GM23248 (cell line): Measurements from ENCODE around the gene KAZN. TPM values are rescaled to one million over a fixed set of nuclear protein-coding genes. Genes with fewer than 3 reads are reported as not detected.

Source experiments
- DNase-seq: peaks from one replicate; pipeline ENCODE4 v3.0.0-alpha.2; 2015
- H2AFZ ChIP-seq: fragments of 200-600 bp; sonication (generic); 2 replicates; pipeline ENCODE4 v1.6.1; 2016; ENCODE audit warnings: antibody characterized with exemption
- H3F3A ChIP-seq: fragments of 200-600 bp; sonication (generic); 2 replicates; pipeline ENCODE4 v1.6.1; 2016; ENCODE audit warnings: mild to moderate bottlenecking, antibody characterized with exemption, mixed run types; ENCODE audit not compliant: insufficient read depth
- H3K27ac ChIP-seq: fragments of 200-600 bp; sonication (generic); 2 replicates; pipeline ENCODE4 v1.5.1; 2016; ENCODE audit warnings: mild to moderate bottlenecking
- H3K27me3 ChIP-seq: fragments of 200-600 bp; sonication (generic); replicated peaks from 2 replicates; pipeline ENCODE4 v1.6.1; 2016; ENCODE audit warnings: mild to moderate bottlenecking; ENCODE audit not compliant: insufficient read depth
- H3K36me3 ChIP-seq: fragments of 200-600 bp; sonication (generic); 2 replicates; pipeline ENCODE4 v1.6.1; 2016; ENCODE audit warnings: low read depth, mild to moderate bottlenecking
- H3K4me1 ChIP-seq: fragments of 200-600 bp; sonication (generic); 2 replicates; pipeline ENCODE4 v1.6.1; 2016; ENCODE audit warnings: mild to moderate bottlenecking; ENCODE audit not compliant: insufficient read depth
- H3K4me2 ChIP-seq: fragments of 200-600 bp; sonication (generic); one replicate; pipeline ENCODE4 v1.6.1; 2016; ENCODE audit warnings: mild to moderate bottlenecking; ENCODE audit not compliant: unreplicated experiment
- H3K4me3 ChIP-seq: fragments of 200-600 bp; sonication (generic); 2 replicates; pipeline ENCODE4 v1.5.1; 2016; ENCODE audit warnings: mild to moderate bottlenecking
- H3K79me2 ChIP-seq: fragments of 200-600 bp; sonication (generic); 2 replicates; pipeline ENCODE4 v1.6.1; 2016; ENCODE audit warnings: mild to moderate bottlenecking; ENCODE audit not compliant: insufficient read depth
- H3K9ac ChIP-seq: fragments of 200-600 bp; sonication (generic); 2 replicates; pipeline ENCODE4 v1.6.1; 2016; ENCODE audit warnings: mild to moderate bottlenecking
- H3K9me2 ChIP-seq: fragments of 200-600 bp; sonication (generic); 2 replicates; pipeline ENCODE4 v1.6.1; 2016; ENCODE audit warnings: mixed run types, mild to moderate bottlenecking, moderate library complexity; ENCODE audit not compliant: insufficient read depth
- H3K9me3 ChIP-seq: fragments of 200-600 bp; sonication (generic); one replicate; pipeline ENCODE4 v1.6.1; 2017; ENCODE audit warnings: low read depth
- H4K20me1 ChIP-seq: fragments of 200-600 bp; sonication (generic); 2 replicates; pipeline ENCODE4 v1.6.0; 2016; ENCODE audit not compliant: insufficient read depth
- EZH2 ChIP-seq: fragments of 200-600 bp; sonication (generic); IDR thresholded peaks from 2 replicates; pipeline ENCODE4 v1.6.1; 2018; ENCODE audit warnings: antibody characterized with exemption, mild to moderate bottlenecking; ENCODE audit not compliant: insufficient read depth, poor library complexity, severe bottlenecking
- EZH2phosphoT487 ChIP-seq: fragments of 200-600 bp; sonication (generic); IDR thresholded peaks from 2 replicates; pipeline ENCODE4 v1.6.1; 2018; ENCODE audit warnings: antibody characterized with exemption, moderate library complexity, mild to moderate bottlenecking, low read depth; ENCODE audit not compliant: insufficient read depth
- WGBS, 2 experiments: methylation state at CpG; one replicate each; pipeline ENCODE4 v1.1.6; 2015 to 2017; ENCODE audit warnings: low lambda C conversion rate in 2 of 2, low coverage in 1 of 2; ENCODE audit errors: missing lambda C conversion rate in 2 of 2; 5-methylcytosine and 5-hydroxymethylcytosine counted together
- in situ Hi-C: fragments of 300-500 bp; cut with MboI; formaldehyde crosslinking; loops from 2 replicates; pipeline ENCODE4 v1.15.0; 2020
- polyA plus RNA-seq: library from polyadenylated mRNA; unstranded; fragments of >200 nt; fragmentation: Nextera tagmentation; extraction: Ambion mirVana; gene quantifications from 2 replicates; pipeline ENCODE4 v1.2.1, GENCODE V29; 2016
- total RNA-seq: library from RNA; depleted of rRNA; stranded (reverse); fragments of >200 nt; shearing (Covaris generic); gene quantifications from 2 replicates; pipeline ENCODE4 v1.2.3, GENCODE V29; 2014

The KAZN gene
- total and polyA plus RNA-seq, 2 experiments from 2014 or later: 4.9 to 7.2 TPM

DNA sequence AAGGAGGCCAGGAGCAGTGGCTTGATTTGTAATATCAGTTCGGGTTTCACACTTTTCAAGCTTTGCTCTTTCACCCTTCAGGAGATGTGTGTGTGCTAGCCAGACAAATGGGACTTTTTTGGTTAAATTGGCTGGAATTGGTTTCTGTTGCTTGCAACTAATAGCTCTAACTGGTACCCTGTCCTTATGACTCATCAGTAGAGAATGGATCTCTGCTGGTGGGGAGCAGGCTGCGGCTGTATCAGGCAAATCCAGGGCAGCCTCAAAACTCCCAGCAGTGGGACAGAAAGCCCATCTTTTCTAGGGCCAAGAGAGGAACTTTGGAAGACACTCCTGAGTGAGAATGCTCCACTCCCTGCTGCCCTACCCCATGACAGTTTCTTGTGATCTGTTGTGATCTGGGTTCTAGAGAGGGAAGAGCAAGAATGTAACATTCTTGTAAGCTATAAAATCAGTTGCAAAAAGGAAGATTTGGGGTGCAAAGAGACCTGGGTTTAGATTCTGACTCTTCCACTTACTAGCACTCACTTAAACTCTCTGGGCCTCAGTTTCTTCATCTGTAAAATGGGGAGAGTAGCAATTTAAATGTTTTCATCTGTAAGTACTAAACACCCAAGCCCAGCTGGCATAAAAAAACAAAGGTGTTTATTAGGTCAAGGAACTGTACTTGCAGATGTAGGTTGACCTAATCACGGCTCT lies 298.0 kb downstream of the KAZN start:
- TF ChIP-seq EZH2: no peak
- H3K9ac ChIP-seq: no peak overlapping the region
- no peak overlapping the region for H3K4me2 ChIP-seq
- no peaks in the 10 kb centered on the region for H3K4me1 ChIP-seq
- no peaks in the 10 kb centered on the region for H3K36me3 ChIP-seq
- peak; percentile 17 for DNase-seq
- no peaks in the 10 kb centered on the region for H3K9me2 ChIP-seq
- no peak overlapping the region for H3K27ac ChIP-seq
- H3K27me3 ChIP-seq: no peaks in the 10 kb centered on the region
- H3K9me3 ChIP-seq: no peaks in the 10 kb centered on the region
- H2AFZ ChIP-seq: no peak overlapping the region
- 78 to 86% methylated on average over 3 of the region's 3 CpGs for WGBS, 2 experiments
- no peaks in the 10 kb centered on the region for H3K79me2 ChIP-seq
- H4K20me1 ChIP-seq: no peaks in the 10 kb centered on the region
- in situ Hi-C loops: no loop called here
- H3F3A ChIP-seq: no peaks in the 10 kb centered on the region
- no peak overlapping the region for H3K4me3 ChIP-seq

DNA sequence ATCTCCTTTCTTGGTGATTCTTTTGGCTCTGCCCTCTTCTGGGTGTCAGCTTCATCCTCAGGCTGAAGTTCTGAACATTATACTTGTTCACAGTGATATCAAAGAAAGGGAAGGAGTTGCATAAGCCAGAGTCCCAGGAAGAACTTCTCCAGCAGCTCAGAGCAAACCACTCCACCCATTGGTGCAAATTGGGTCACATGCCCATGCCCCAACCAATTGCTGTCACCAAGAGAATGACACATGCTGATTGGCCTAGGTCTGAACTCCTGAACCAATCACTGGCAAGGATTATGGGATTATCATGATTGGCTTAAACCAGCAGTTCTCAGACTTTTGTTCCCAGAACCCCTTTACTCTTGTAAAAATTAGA lies 298.6 kb downstream of the KAZN start:
- H3K79me2 ChIP-seq: no peaks in the 10 kb centered on the region
- H3K9me3 ChIP-seq: no peaks in the 10 kb centered on the region
- H3F3A ChIP-seq: no peaks in the 10 kb centered on the region
- DNase-seq: peak; percentile 18
- H3K36me3 ChIP-seq: no peaks in the 10 kb centered on the region
- no peak overlapping the region for H3K4me3 ChIP-seq
- in situ Hi-C loops: no loop called here
- no peak for TF ChIP-seq EZH2
- no peak for TF ChIP-seq EZH2phosphoT487
- no peak overlapping the region for H2AFZ ChIP-seq
- H3K9me2 ChIP-seq: no peaks in the 10 kb centered on the region
- no peaks in the 10 kb centered on the region for H4K20me1 ChIP-seq
- H3K27ac ChIP-seq: no peak overlapping the region
- no peak overlapping the region for H3K9ac ChIP-seq
- H3K4me1 ChIP-seq: no peaks in the 10 kb centered on the region
- no peaks in the 10 kb centered on the region for H3K27me3 ChIP-seq
- H3K4me2 ChIP-seq: no peak overlapping the region

DNA sequence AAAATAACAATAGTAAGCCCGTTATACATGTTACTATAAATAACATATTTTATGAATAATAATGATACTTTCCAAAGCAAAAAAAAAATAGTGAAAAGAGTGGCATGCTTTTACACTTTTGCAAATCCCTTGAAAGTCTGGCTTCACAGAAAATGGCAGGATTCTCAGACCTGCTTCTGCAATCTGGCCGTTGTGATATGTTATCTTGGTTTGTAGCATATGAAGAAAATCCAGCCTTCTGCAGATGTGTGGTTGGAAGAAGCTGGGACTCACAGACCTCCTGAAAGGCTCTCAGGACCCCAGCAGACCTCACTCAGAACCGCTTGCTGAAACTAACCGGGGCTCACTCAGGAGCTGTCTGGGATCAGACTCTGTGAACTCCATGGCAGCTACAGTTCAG lies 299.1 kb downstream of the KAZN start:
- 69 to 74% methylated on average over 4 of the region's 4 CpGs for WGBS, 2 experiments
- Histone ChIP-seq H3K9me2 (no peaks in the 10 kb centered on the region), H3K79me2 (no peaks in the 10 kb centered on the region), H2AFZ (no peak overlapping the region), H4K20me1 (no peaks in the 10 kb centered on the region), H3F3A (no peaks in the 10 kb centered on the region), H3K9me3 (no peaks in the 10 kb centered on the region), H3K36me3 (no peaks in the 10 kb centered on the region), H3K4me2 (no peak overlapping the region), H3K9ac (no peak overlapping the region), H3K27me3 (no peaks in the 10 kb centered on the region), H3K4me1 (no peaks in the 10 kb centered on the region), H3K4me3 (no peak overlapping the region), H3K27ac (no peak overlapping the region)
- in situ Hi-C loops: no loop called here
- TF ChIP-seq EZH2 (no peak), EZH2phosphoT487 (no peak)
- DNase-seq: no peak

DNA sequence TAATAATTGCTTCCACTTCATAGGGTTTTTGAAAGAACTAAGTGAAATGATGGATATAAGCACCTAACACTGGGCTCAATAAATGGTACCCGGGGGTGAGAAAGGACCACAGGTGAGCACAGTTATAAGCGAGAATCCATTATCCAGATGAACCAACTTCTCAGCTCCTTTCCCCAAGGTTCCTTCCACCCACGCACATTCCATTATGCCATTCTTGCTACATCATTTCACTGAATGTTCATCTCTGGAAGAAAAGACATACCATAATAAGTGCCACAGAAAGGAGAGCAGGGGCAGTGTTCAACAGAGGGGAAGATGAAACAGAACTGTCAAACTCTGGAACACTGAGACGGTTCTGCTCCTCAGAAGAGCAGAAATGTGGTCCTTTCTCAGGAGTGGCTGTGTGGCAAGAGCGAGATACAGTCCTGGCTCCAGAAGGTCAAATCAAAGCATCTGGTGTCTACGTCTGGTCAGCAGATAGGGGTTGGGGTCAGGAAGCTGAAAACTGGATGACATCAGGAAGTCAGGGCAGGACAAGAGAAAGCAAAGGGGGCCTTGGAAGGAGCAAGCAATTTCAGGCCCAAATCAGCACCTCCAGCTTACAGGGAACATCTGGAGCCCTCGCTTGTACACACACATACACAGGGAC lies 299.6 kb downstream of the KAZN start:
- Histone ChIP-seq H3K27ac (no peak overlapping the region), H3K9ac (no peak overlapping the region), H4K20me1 (no peaks in the 10 kb centered on the region), H3K4me2 (no peak overlapping the region), H3K36me3 (no peaks in the 10 kb centered on the region), H3F3A (no peaks in the 10 kb centered on the region), H3K79me2 (no peaks in the 10 kb centered on the region), H2AFZ (no peak overlapping the region), H3K4me3 (no peak overlapping the region), H3K9me3 (no peaks in the 10 kb centered on the region), H3K27me3 (no peaks in the 10 kb centered on the region), H3K9me2 (no peaks in the 10 kb centered on the region), H3K4me1 (no peaks in the 10 kb centered on the region)
- TF ChIP-seq EZH2phosphoT487 (no peak), EZH2 (no peak)
- DNase-seq: peak; percentile 54
- WGBS, 2 experiments: 80 to 84% methylated on average over 7 of the region's 7 CpGs
- in situ Hi-C loops: no loop called here
